GM19463 (cell line): Measurements from ENCODE around the gene FAM13A.

Source experiments
- ATAC-seq: cut with Tn5 transposase; IDR thresholded peaks from one replicate; pipeline ENCODE4 v1.9.1; 2021; ENCODE audit warnings: mild to moderate bottlenecking, moderate library complexity; ENCODE audit not compliant: unreplicated experiment

FAM13A gene

GRCh38 chr4:88792821-88793220 is 264.2 kb downstream of the FAM13A start:
- no peak for ATAC-seq

GRCh38 chr4:88792268-88792781 is 264.7 kb downstream of the FAM13A start:
- peak; percentile 90 for ATAC-seq

GRCh38 chr4:88791274-88791673 is 265.7 kb downstream of the FAM13A start:
- ATAC-seq: no peak

- ATAC-seq: no peak
Observed at GRCh38 chr4:88788895-88789294, 268.1 kb downstream of the FAM13A start.

GRCh38 chr4:88788424-88788823 is 268.6 kb downstream of the FAM13A start:
- no peak for ATAC-seq

GRCh38 chr4:88786011-88786410 is 271.0 kb downstream of the FAM13A start:
- no peak for ATAC-seq

- no peak for ATAC-seq
Observed at GRCh38 chr4:88780389-88780788, 276.6 kb downstream of the FAM13A start.

GRCh38 chr4:88779431-88779830 is 277.6 kb downstream of the FAM13A start:
- no peak for ATAC-seq

- peak; percentile 75 for ATAC-seq
Observed at GRCh38 chr4:88775529-88775928, 281.5 kb downstream of the FAM13A start.

- ATAC-seq: no peak
Observed at GRCh38 chr4:88775026-88775425, 282.0 kb downstream of the FAM13A start.

GRCh38 chr4:88771883-88772450 is 285.0 kb downstream of the FAM13A start:
- ATAC-seq: no peak

- no peak for ATAC-seq
Observed at GRCh38 chr4:88765729-88766128, 291.3 kb downstream of the FAM13A start.

GRCh38 chr4:88763075-88763474 is 293.9 kb downstream of the FAM13A start:
- ATAC-seq: no peak

GRCh38 chr4:88761861-88762523 is 295.0 kb downstream of the FAM13A start:
- no peak for ATAC-seq

GRCh38 chr4:88761342-88761741 is 295.6 kb downstream of the FAM13A start:
- ATAC-seq: no peak

GRCh38 chr4:88759895-88760290 is 297.1 kb downstream of the FAM13A start:
- ATAC-seq: no peak

- ATAC-seq: no peak
Observed at GRCh38 chr4:88759039-88759894, 297.7 kb downstream of the FAM13A start.

- no peak for ATAC-seq
Observed at GRCh38 chr4:88758264-88758663, 298.7 kb downstream of the FAM13A start.

- no peak for ATAC-seq
Observed at GRCh38 chr4:88757776-88758175, 299.2 kb downstream of the FAM13A start.

- no peak for ATAC-seq
Observed at GRCh38 chr4:88757067-88757466, 299.9 kb downstream of the FAM13A start.

GRCh38 chr4:88756149-88756548 is 300.8 kb downstream of the FAM13A start:
- no peak for ATAC-seq

GRCh38 chr4:88755454-88755853 is 301.5 kb downstream of the FAM13A start:
- no peak for ATAC-seq
